ENCODE data around the gene BTBD7.
"Not testable (repeated sequence)": the region's sequence is repeated elsewhere in the genome, so short reads cannot be mapped to it uniquely, and the experiment has no call there.

Gene BTBD7

GRCh38 chr14:93249128-93249831, 83.6 kb downstream of the BTBD7 start:
- DNase-seq (ENCODE audit: low read depth in 2 of 2) = no peak

- no peak for DNase-seq (ENCODE audit: low read depth in 2 of 2)
Measured at GRCh38 chr14:93246534-93246933, 86.3 kb downstream of the BTBD7 start.

GRCh38 chr14:93245764-93246420, 86.9 kb downstream of the BTBD7 start:
- no peak for DNase-seq (ENCODE audit: low read depth in 2 of 2)

- DNase-seq (ENCODE audit: low read depth in 2 of 2) = no peak
Measured at GRCh38 chr14:93240678-93241000, 92.2 kb downstream of the BTBD7 start.

GRCh38 chr14:93239869-93240677, 92.8 kb downstream of the BTBD7 start:
- DNase-seq (ENCODE audit: low read depth in 2 of 2) = no peak

GRCh38 chr14:93234798-93235197, 98.0 kb downstream of the BTBD7 start:
- no peak for DNase-seq (ENCODE audit: low read depth in 2 of 2)

GRCh38 chr14:93233078-93233477, 99.8 kb downstream of the BTBD7 start:
- not testable (repeated sequence) for DNase-seq (ENCODE audit: low read depth in 2 of 2)

- DNase-seq (ENCODE audit: low read depth in 2 of 2) = no peak
Measured at GRCh38 chr14:93232159-93232558, 100.7 kb downstream of the BTBD7 start.

- DNase-seq (ENCODE audit: low read depth in 2 of 2) = no peak
Measured at GRCh38 chr14:93231129-93231979, 101.5 kb downstream of the BTBD7 start.

GRCh38 chr14:93230539-93230938, 102.3 kb downstream of the BTBD7 start:
- DNase-seq (ENCODE audit: low read depth in 2 of 2) = no peak

- DNase-seq (ENCODE audit: low read depth in 2 of 2) = no peak
Measured at GRCh38 chr14:93228550-93228949, 104.3 kb downstream of the BTBD7 start.

GRCh38 chr14:93223565-93223964, 109.3 kb downstream of the BTBD7 start:
- DNase-seq (ENCODE audit: low read depth in 2 of 2) = no peak

GRCh38 chr14:93220509-93220908, 112.3 kb downstream of the BTBD7 start:
- DNase-seq (ENCODE audit: low read depth in 2 of 2) = no peak

- DNase-seq (ENCODE audit: low read depth in 2 of 2) = no peak
Measured at GRCh38 chr14:93219103-93219726, 113.6 kb downstream of the BTBD7 start.

- no peak for DNase-seq (ENCODE audit: low read depth in 2 of 2)
Measured at GRCh38 chr14:93214598-93214997, 118.2 kb downstream of the BTBD7 start.

GRCh38 chr14:93212432-93212831, 120.4 kb downstream of the BTBD7 start:
- no peak for DNase-seq (ENCODE audit: low read depth in 2 of 2)

GRCh38 chr14:93207468-93208308, 125.1 kb downstream of the BTBD7 start:
- DNase-seq (ENCODE audit: low read depth in 2 of 2) = no peak

GRCh38 chr14:93206793-93207467, 125.9 kb downstream of the BTBD7 start, which contains the start of the genes GON7 and UBR7:
GON7 (minus strand) TSS chr14:93207065; CDS start chr14:93207037, 28 bp downstream.
UBR7 (plus strand) TSS chr14:93207256; CDS start chr14:93207292, 36 bp downstream.
- peak; percentile 68 to 71 for DNase-seq (ENCODE audit: low read depth in 2 of 2)

GRCh38 chr14:93201155-93201704, 131.6 kb downstream of the BTBD7 start:
- DNase-seq (ENCODE audit: low read depth in 2 of 2) = no peak
